HG03103 (cell line): ENCODE data around the gene PRC1.

ENCODE experiments used
- ATAC-seq: cut with Tn5 transposase; IDR thresholded peaks from one replicate; pipeline ENCODE4 v1.9.1; 2021; ENCODE audit warnings: low read depth; ENCODE audit not compliant: unreplicated experiment

Gene PRC1

DNA sequence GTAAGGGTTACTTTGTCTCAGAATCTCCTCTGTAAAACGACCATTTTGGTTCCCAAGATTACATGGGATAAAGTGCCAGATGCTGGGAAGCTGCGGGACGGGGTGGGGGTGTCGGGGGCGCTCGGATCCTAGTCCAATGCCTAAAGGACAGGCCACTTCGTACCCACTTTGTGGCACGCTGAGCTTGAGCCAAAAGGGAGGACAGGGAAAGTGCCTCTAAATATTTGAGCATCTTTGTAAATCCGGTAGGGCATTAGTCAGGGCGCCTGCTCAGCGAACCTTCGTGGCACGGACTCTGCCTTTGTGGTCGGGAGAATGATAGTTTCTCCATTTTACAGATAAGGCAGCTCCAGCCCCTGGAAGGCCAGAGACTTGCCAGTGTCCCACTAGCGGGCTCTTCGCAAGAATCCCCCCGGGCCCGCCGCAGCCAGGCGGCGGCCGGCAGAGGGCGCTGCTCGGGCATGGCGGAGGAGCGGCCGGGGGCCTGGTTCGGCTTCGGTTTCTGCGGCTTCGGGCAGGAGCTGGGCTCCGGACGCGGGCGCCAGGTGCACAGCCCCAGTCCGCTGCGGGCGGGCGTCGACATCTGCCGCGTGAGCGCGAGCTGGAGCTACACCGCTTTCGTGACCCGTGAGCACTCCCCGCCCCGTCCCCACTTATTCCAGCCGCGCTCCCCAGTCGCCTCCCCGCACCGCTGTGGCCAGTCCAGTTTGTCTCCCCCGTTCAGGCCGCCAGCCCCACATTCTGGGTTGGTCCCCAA, 37.9 kb downstream of the PRC1 start:
- ATAC-seq = no peak

DNA sequence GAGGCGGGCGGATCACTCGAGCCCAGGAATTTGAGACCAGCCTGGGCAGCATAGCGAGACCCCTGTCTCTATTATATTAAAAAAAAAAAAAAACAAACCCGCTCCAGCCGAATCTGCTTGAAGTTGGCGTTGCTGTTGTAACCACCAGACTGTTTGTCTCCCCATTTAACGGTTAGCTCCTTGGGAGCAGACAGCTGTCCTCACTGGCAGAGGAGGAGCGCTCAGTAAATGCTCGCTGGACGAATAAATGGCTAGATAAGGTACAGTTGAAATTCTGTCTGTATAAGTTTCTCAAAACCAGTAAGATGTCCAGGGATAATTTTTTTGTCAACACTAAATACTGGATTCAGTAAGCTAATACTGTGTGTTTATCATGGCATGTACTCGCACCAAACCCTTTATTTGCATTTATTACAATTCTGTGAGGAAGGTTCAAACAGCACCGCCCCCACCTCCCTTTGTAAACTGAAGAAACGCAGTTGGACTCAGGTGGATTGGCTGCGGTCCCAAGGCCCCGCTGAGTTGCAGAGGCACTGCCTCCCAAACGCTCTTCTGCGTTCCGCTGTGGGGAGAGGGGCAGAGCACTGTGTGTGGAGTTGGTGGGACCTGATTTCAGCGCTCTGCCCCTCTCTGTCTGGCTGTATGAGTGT, 38.6 kb downstream of the PRC1 start:
- ATAC-seq = no peak

DNA sequence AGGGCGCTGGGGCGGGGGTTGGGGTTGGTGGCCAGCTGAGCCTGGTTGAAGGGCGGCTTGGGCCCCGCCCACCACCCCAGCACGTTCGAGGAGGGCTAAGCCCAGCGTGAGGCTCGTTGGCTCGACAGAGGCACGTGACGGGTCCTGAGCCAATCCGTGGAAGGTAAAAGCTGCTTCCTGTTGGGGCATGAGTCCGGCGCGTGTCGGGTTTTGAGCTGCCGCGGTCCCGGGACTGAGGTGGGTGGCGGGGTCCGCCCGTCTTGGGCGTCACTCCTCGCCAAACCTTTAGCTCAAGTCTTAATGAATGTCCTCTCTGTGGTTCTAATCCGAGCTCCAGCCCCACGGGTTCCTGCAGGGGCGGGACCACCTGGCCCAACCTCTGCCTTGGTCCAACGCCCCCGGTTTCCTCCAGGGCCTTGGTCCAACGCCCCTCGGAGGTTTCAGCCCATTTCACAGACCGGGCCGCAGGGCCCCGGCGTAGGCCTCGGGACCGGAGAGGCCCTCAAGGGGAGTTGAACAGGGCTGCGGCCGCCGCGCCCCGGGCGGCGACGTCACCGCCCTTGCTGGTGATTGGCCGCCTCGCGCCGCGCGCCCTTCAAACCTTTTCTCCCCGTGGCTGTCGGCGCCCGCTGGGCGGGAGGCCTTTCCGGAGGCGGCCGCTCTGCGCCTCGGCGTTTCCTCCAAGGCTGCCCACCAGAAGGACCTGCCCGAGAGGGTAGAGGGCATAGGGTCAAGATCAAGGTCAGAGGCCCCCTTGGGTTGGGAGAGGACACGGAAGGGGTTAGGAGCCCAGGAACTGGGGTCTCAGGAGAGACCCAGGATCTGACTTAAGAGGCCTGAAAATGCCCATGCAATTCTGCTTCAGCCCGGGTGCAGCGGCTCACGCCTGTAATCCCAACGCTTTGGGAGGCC, 39.4 kb downstream of the PRC1 start, which contains the start of gene RCCD1:
TSS of gene RCCD1 (plus strand) at position 173 of the 912 bp plus-strand sequence. CDS start 1,851 bp downstream, outside the sequence.
- peak; percentile 92 for ATAC-seq

DNA sequence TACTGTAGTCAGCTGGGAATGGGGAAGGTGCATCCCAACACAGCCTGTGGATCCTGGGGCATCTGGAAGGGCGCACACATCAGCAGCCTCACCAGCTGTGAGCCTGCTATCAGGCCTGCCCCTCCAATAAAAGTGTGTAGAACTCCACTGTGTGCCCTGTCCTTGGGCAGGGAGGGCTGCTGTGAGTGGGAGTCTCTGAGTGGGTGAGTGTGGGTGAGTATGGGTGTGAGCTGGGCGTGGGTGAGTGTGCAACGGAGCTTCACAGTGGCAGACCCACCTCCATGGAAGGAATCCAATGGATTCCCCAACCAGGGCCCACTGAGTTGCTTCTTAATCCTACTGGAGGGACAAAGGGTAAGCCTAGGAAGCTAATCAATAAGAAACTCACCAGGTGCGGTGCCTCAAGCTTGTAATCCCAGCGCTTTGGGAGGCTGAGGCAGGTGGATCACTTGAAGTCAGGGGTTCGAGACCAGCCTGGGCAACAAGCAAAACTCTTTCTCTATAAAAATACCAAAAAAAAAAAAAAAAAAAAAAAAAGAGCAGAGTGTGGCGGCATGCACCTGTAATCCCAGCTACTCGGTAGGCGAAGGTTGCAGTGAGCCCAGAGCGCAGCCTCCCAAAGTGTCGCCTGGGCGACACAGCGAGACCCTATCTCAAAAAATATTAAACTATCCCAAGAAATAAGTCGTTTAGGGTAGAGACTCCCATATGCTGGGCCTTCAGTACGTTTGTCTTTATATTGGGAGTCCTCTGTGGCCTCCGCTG, 40.2 kb downstream of the PRC1 start:
- no peak for ATAC-seq

DNA sequence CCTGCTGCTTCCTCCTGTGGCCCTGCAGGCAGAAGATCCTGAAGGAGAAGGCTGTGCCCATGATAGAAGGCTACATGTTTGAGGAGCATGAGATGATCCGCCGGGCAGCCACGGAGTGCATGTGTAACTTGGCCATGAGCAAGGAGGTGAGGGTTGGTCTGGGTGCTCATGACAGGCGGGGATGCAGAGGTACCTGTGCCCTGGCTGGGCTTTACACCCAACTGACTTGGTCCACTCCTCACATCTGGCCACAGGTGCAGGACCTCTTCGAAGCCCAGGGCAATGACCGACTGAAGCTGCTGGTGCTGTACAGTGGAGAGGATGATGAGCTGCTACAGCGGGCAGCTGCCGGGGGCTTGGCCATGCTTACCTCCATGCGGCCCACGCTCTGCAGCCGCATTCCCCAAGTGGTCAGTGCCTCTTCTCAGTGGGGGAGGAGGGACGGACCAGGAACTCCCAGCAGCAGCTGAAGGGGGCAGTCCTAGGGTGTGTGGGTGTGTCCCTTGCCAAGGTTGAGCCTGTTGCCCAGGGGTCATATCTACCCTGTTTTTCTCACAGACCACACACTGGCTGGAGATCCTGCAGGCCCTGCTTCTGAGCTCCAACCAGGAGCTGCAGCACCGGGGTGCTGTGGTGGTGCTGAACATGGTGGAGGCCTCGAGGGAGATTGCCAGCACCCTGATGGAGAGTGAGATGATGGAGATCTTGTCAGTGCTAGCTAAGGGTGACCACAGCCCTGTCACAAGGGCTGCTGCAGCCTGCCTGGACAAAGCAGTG, 41.2 kb downstream of the PRC1 start:
- ATAC-seq = no peak

DNA sequence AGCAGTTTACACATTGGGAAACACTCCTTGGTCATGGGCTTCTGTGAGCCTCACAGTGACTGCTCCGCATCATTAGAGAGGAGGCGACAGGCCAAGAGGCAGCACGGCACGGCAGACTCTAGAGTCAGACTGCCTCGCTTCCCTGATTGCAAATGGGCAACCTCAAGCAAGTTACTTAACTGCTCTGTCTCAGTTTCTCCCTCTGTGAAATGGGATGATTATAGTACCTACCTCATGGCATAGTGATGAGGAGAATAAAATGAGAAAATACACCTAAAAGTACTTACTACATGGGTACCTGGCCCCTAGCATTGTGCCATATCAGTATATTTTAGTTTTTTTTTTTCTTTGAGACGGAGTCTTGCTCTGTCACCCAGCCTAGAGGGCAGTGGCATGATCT, 43.7 kb downstream of the PRC1 start:
- ATAC-seq = no peak

DNA sequence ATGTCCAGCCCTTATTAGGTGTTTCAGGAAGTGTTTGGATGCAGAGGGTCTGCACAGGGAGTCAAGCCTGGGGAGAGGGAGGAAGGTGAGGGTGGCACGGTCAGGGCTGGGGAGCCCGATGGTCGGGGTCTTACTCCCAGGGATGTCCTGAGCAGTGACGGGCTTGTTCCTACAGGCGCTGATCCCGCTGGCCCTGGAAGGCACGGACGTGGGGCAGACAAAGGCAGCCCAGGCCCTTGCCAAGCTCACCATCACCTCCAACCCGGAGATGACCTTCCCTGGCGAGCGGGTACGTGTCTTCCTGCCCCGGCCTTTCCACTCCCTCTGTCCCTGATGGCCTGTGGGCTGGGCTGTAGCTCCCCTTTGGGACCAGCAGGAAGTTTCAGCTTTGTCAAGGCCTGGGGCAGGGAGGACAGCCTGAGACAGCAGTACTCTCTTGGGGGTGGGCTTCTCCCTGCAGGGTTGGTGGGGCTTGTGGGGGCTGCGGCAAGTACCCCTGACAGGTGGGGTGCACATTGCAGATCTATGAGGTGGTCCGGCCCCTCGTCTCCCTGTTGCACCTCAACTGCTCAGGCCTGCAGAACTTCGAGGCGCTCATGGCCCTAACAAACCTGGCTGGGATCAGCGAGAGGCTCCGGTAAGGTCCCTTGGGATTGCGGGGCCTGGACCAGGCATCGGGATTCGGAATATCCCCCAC, 44.2 kb downstream of the PRC1 start:
- no peak for ATAC-seq

DNA sequence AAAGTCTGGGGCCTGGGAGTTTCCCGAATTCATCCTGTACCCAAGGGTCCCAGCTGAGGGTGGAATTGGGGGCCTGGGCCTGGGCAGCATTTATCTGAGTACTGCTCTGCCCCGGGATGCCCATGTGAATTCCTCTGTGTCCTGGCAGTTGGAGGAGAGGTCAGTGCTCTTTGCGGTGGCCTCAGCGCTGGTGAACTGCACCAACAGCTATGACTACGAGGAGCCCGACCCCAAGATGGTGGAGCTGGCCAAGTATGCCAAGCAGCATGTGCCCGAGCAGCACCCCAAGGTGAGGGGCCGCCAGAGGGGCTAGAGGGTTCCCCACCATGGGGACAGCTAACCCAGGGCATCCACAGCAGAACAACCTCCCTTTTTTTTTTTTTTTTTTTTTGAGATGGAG, 45.8 kb downstream of the PRC1 start:
- ATAC-seq = no peak

DNA sequence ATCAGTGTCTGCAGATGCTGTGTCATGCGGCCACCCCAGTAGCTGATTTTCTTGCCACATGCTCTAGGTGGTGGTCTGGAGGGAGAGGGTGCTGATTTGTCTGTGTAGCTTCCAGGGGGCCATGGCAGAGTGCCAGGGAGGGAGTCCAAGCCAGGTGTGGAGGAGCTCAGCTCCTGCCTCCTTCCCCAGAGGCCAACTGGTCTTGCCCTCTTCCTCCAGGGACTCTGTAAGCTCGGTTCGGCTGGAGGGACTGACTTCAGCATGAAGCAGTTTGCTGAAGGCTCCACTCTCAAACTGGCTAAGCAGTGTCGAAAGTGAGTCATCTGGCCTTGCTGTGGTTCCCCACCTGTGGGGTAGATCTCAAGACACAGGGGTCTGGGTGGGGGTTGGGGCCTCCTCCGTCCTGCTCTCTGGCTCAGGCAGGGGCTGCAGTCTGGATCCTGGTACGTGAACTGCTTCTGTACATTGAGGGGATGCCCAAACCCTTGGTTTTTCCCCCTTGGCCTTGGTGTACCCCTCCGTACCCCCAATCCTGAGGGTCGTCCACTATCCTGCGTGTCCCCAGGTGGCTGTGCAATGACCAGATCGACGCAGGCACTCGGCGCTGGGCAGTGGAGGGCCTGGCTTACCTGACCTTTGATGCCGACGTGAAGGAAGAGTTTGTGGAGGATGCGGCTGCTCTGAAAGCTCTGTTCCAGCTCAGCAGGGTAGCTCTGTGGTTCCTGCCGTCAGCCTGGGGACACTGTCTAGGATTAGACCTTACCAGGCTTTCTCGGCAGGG, 46.6 kb downstream of the PRC1 start:
- ATAC-seq = no peak

DNA sequence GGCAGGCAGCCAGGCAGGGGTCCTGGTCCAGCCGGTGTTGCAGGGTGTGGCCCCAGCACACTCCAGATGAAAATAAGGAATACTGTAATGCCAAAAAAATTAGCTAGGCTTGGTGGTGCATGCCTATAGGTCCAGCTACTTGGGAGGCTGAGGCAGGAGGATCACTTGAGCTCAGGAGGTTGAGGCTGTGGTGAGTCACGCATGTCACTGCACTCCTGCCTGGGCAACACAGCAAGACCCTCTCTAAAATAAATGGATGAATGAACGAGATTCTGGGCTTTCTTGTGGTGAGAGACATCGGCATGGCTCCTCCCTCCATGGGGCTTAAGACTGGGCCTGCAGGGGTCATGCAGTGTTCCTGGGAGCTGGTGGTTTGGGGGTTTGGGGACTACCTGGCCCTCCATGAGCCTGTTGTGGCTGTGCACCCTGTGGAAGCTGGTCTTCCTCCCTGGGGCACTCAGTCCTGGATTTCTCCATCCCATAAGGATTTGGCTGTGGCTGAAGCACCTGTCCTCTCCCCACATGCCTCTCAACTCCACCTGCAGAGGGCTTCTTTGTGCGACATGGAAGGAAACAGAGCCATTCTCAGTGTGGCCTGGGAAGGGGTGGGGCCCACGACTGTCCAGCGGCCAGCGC, 47.3 kb downstream of the PRC1 start:
- no peak for ATAC-seq

DNA sequence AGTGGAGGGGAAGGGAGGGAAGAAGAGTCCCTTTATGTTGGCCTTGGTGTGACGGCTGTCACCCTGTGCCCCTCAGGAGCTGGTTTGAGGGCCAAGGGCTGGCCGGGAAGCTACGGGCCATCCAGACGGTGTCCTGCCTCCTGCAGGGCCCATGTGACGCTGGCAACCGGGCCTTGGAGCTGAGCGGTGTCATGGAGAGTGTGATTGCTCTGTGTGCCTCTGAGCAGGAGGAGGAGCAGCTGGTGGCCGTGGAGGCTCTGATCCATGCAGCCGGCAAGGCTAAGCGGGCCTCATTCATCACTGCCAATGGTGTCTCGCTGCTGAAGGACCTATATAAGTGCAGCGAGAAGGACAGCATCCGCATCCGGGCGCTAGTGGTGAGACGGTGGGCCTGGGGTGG, 47.8 kb downstream of the PRC1 start:
- no peak for ATAC-seq

DNA sequence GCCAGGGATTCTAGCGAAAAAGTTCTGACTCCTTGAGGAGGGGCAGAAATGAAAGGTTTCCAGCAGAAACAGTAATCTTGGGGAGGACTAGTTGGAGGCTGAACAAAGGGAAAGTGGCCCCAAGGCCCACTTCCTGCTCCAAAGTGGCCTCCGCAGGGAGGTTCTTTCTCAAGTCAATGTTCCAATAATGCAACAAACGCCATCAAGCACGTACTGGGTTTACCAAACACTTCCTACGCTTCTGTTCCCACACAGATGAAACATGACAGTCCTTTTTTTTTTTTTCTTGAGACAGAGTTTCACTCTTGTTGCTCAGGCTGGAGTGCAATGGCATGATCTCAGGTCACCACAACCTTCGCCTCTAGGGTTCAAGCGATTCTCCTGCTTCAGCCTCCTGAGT, 49.2 kb downstream of the PRC1 start:
- no peak for ATAC-seq

DNA sequence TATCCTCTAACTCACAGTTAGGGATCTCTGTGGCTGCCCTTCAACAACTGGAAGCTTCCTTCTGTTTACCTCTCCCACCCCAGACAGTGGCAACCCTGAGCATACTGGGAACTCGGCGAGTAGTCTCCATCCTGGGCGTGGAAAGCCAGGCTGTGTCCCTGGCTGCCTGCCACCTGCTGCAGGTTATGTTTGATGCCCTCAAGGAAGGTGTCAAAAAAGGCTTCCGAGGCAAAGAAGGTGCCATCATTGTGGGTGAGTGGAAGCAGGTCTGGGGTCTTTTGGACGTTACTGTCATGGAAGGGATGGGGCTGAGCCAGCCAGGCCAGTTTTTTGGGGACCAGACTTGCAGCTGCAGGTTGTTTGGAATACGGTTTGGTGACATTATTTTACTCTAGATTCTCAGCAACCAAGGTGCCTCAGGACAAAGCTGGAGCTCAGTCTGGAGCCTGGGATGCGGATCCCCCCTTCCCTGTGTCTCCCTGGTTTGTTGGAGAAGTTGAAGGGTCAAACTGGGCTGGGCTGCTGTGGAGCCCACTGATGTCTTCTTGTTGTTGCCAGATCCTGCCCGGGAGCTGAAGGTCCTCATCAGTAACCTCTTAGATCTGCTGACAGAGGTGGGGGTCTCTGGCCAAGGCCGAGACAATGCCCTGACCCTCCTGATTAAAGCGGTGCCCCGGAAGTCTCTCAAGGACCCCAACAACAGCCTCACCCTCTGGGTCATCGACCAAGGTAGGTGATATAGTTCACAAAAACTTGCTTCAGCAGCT, 51.8 kb downstream of the PRC1 start:
- ATAC-seq = no peak

DNA sequence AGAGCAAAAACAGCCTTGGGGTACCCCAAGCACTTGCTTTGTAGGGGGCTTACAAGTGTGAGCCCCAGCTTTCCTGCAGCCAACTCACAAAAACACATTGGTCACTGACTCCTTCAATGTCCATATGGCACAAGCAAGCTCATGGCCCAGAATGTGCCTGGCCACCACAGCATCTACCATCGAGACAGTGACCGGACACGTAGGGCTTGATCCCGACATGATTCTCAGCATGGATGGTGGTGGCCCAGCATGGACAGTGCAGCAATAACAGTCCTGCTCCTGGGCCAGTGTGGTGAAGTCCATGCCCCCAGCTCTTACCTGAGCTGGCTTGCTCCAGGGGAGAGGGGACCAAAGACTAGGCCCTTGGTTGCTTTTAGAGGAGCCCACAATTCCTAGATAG, 53.3 kb downstream of the PRC1 start:
- no peak for ATAC-seq

DNA sequence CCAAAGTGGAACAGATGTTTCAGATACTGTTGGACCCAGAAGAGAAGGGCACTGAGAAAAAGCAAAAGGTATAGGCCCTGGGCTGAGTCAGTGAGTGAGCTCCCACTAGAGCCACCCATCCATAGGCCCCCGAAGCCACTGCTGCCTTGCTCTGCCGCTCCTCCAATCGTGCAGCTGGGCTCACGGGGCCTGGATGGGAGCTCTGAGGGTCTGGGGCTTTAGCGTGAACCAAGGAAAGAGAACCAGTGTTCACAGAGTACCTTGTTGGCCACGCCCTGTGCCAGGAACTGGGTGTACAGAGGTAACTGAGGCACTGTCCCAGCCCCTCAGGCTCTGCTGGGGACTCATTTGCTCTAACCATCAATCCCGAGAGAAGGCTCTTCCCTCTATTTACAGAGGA, 54.6 kb downstream of the PRC1 start:
- no peak for ATAC-seq

DNA sequence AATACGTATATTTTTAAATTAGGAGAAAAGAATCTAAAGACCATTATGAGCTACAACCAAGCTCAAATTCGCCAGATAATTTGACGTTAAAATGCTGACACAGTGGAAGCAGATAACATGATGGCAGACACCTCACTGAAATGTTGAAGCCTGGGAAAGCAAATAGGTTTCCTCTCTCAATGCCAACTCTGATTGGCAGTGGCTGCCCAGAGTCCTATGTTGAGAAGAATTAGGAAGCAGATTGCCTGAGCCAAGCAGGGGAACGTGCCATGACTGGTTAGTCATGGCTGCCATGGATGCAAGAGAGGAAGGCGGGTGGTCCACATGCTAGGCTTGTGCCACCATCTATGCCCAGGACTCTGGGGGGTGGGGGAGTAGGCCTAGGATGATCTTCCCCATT, 56.1 kb downstream of the PRC1 start:
- ATAC-seq = no peak

DNA sequence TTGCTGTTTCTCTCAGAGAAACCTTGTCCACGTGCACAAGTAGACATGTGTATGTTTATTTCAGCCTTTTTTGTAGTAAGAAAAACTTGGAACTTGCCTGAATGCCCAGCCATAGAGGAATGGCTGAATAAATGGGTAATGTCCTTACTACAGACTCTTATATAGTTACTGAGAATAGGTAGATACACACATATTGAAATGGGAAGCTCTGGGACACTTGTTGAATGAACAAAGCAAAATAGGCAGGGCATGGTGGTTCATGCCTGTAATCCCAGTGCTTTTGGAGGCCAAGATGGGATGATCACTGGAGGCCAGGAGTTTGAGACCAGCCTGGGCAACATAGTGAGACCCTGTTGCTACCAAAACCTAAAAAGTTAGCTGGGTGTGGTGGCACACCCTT, 57.5 kb downstream of the PRC1 start:
- no peak for ATAC-seq
